GM21825 (cell line): ENCODE results near the gene USP2.

ENCODE experiments used
- ATAC-seq: cut with Tn5 transposase; IDR thresholded peaks from one replicate; pipeline ENCODE4 v1.9.1; 2021; ENCODE audit warnings: mild to moderate bottlenecking, moderate library complexity; ENCODE audit not compliant: unreplicated experiment

USP2 gene

GRCh38 chr11:119381181-119381988 is at the start of gene USP2:
USP2 (minus strand) TSS chr11:119381690; CDS start chr11:119373480, 8,210 bp downstream.
- ATAC-seq = peak; percentile 95

GRCh38 chr11:119427279-119427678 is 45.8 kb upstream of the USP2 start:
- no peak for ATAC-seq

- ATAC-seq = no peak
Measured at GRCh38 chr11:119426142-119426541, 44.7 kb upstream of the USP2 start.

- no peak for ATAC-seq
Measured at GRCh38 chr11:119424775-119425174, 43.3 kb upstream of the USP2 start.

- ATAC-seq = no peak
Measured at GRCh38 chr11:119424276-119424675, 42.8 kb upstream of the USP2 start.

- no peak for ATAC-seq
Measured at GRCh38 chr11:119423509-119424254, 42.2 kb upstream of the USP2 start.

GRCh38 chr11:119422809-119423508 is 41.5 kb upstream of the USP2 start, which contains the start of gene THY1:
THY1 (minus strand) TSS chr11:119423172; CDS start chr11:119420905, 2,267 bp downstream.
- ATAC-seq = no peak

- no peak for ATAC-seq
Measured at GRCh38 chr11:119421941-119422808, 40.7 kb upstream of the USP2 start.

- ATAC-seq = no peak
Measured at GRCh38 chr11:119421351-119421750, 39.9 kb upstream of the USP2 start.

- no peak for ATAC-seq
Measured at GRCh38 chr11:119420631-119421030, 39.1 kb upstream of the USP2 start.

- no peak for ATAC-seq
Measured at GRCh38 chr11:119419834-119420492, 38.5 kb upstream of the USP2 start.

- no peak for ATAC-seq
Measured at GRCh38 chr11:119419246-119419645, 37.8 kb upstream of the USP2 start.

- no peak for ATAC-seq
Measured at GRCh38 chr11:119418759-119419158, 37.3 kb upstream of the USP2 start.

- no peak for ATAC-seq
Measured at GRCh38 chr11:119417726-119418540, 36.4 kb upstream of the USP2 start.

- no peak for ATAC-seq
Measured at GRCh38 chr11:119416606-119417580, 35.4 kb upstream of the USP2 start.

- no peak for ATAC-seq
Measured at GRCh38 chr11:119415966-119416365, 34.5 kb upstream of the USP2 start.

- no peak for ATAC-seq
Measured at GRCh38 chr11:119415517-119415916, 34.0 kb upstream of the USP2 start.

GRCh38 chr11:119414734-119415133 is 33.2 kb upstream of the USP2 start:
- ATAC-seq = no peak
